HUES48 (cell line): ENCODE measurements around the gene NFYA.

Experiments
- H3K27ac ChIP-seq: one replicate; pipeline ENCODE4 v1.7.0; 2013; ENCODE audit warnings: low read depth, low read length, inconsistent platforms
- H3K27me3 ChIP-seq: 2 replicates; pipeline ENCODE4 v1.6.1; 2013; ENCODE audit warnings: mild to moderate bottlenecking, low read length; ENCODE audit not compliant: control insufficient read depth, insufficient read depth
- H3K36me3 ChIP-seq: 2 replicates; pipeline ENCODE4 v1.6.1; 2013; ENCODE audit warnings: low read length; ENCODE audit not compliant: control insufficient read depth, insufficient read depth
- H3K4me1 ChIP-seq: 2 replicates; pipeline ENCODE4 v1.6.1; 2013; ENCODE audit warnings: mild to moderate bottlenecking, low read length; ENCODE audit not compliant: control insufficient read depth, insufficient read depth
- H3K4me3 ChIP-seq: 2 replicates; pipeline ENCODE4 v1.5.1; 2013; ENCODE audit warnings: mild to moderate bottlenecking, low read depth, low read length
- H3K9ac ChIP-seq: 2 replicates; pipeline ENCODE4 v1.6.1; 2013; ENCODE audit warnings: mild to moderate bottlenecking, low read depth, low read length, moderate library complexity
- H3K9me3 ChIP-seq: 2 replicates; pipeline ENCODE4 v1.6.1; 2013; ENCODE audit warnings: low read length; ENCODE audit not compliant: control insufficient read depth, insufficient read depth

The NFYA gene

DNA sequence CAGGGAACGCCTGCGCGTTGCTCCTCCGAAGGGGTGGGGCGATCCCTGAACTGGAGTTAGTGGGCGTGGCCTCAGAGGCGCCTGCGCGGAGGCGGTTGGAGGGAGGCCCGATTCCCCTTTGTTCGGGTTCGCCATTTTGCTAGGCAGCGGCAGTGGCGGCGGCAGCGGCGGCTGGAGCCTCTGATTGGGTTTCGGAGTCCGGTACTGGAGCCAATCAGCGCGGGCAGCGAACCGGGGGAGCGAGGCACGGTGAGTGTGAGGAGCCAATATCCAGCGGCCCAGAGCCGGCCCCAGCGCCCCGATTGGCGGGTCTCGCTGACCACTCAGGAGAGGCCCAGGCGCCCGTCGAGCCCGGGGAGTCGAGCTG lies at the start of gene NFYA:
Gene NFYA, plus strand, starts transcription at position 139 of the 367 bp plus-strand sequence. CDS start 6,116 bp downstream, outside the sequence.
- H3K9ac ChIP-seq = peak within 1 kb of the TSS; percentile 92
- no peaks in the 10 kb centered on the region for H3K27me3 ChIP-seq
- peaks cover 31% of the 10 kb centered on the region for H3K4me1 ChIP-seq
- no peaks in the 10 kb centered on the region for H3K9me3 ChIP-seq
- H3K4me3 ChIP-seq = peak within 1 kb of the TSS; percentile 86
- H3K36me3 ChIP-seq = peaks cover 30% of the 10 kb centered on the region
- peak within 1 kb of the TSS; percentile 99 for H3K27ac ChIP-seq

DNA sequence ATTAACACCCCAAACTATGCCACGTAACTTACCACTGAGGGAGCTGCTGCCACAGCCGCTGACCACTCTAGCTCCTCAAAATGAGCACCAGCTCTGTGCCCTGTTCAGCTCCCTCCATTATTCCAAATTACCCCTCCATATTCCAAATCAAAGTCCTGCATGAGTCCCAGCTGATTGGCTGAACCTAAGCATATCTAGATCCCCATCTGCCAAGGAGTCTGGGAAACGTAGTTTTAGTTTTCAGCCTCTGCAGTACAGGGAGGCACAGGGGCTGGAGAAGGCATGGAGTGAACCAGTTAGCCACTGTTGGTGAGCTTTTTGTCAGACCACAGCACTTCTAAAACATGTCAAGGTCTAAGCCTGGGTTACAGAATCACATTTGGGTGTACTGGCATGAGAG lies 49.7 kb upstream of the NFYA start:
- H3K4me1 ChIP-seq = peaks cover 9% of the 10 kb centered on the region
- H3K9ac ChIP-seq = no peak overlapping the region
- H3K4me3 ChIP-seq = no peak overlapping the region
- no peaks in the 10 kb centered on the region for H3K27me3 ChIP-seq
- no peaks in the 10 kb centered on the region for H3K36me3 ChIP-seq
- H3K9me3 ChIP-seq = no peaks in the 10 kb centered on the region
- H3K27ac ChIP-seq = no peak overlapping the region

- no peaks in the 10 kb centered on the region for H3K27me3 ChIP-seq
- H3K36me3 ChIP-seq = no peaks in the 10 kb centered on the region
- H3K9ac ChIP-seq = no peak overlapping the region
- no peak overlapping the region for H3K4me3 ChIP-seq
- no peaks in the 10 kb centered on the region for H3K9me3 ChIP-seq
- peaks cover 19% of the 10 kb centered on the region for H3K4me1 ChIP-seq
- H3K27ac ChIP-seq = no peak overlapping the region
These were observed 46.7 kb upstream of the NFYA start for GRCh38 chr6:41025966-41026530.

GRCh38 chr6:41027241-41027640 lies 45.5 kb upstream of the NFYA start:
- H3K9me3 ChIP-seq = no peaks in the 10 kb centered on the region
- peak overlapping the region; percentile 72 for H3K4me3 ChIP-seq
- no peak overlapping the region for H3K27ac ChIP-seq
- H3K4me1 ChIP-seq = peaks cover 19% of the 10 kb centered on the region
- H3K27me3 ChIP-seq = no peaks in the 10 kb centered on the region
- H3K36me3 ChIP-seq = no peaks in the 10 kb centered on the region
- H3K9ac ChIP-seq = peak overlapping the region; percentile 51

DNA sequence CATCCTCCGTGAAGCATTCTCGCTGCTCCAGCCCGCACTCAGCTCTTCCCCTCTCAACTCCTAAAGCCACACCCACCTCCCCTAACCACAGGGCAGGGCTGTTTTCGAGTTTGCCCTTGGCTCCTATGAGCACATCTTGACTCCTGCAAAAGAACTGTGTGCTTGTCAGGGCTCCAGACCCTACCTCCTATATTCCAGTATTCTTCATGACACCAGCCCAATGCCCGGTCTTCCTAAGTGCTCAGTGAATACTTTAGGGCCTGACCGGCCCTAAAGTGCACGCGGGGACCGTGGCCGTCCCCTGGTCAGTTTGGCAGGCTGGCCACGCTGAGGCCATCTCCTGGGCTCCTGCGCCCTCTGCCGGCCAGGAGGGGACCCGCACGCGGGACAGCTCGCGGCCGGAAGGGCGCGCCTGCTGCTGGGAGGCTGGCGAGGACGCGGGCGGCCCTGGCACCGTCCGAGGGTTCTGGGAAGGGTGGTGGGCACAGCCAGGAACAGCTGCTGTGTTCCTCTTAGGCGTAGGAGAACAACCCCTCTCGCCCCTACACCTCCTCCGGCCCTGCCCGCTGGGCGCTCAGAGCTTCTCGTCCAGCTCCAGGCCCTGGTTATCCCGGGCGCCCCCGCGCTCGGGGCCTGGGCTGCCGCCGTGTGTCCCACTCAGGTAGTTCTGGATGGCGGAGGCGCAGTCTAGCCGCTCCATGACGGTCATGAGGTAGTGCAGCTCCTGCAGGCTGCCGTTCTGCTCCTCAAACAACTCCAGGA lies 44.8 kb upstream of the NFYA start:
- Histone ChIP-seq H3K36me3 (no peaks in the 10 kb centered on the region), H3K27ac (peak overlapping the region; percentile 11), H3K9me3 (no peaks in the 10 kb centered on the region), H3K4me1 (peaks cover 19% of the 10 kb centered on the region), H3K9ac (peak overlapping the region; percentile 67), H3K4me3 (peak overlapping the region; percentile 72), H3K27me3 (no peaks in the 10 kb centered on the region)

GRCh38 chr6:41028561-41029412 lies 44.0 kb upstream of the NFYA start:
- peak overlapping the region; percentile 67 for H3K9ac ChIP-seq
- peak overlapping the region; percentile 72 for H3K4me3 ChIP-seq
- H3K4me1 ChIP-seq = peaks cover 19% of the 10 kb centered on the region
- H3K9me3 ChIP-seq = no peaks in the 10 kb centered on the region
- H3K27me3 ChIP-seq = no peaks in the 10 kb centered on the region
- no peaks in the 10 kb centered on the region for H3K36me3 ChIP-seq
- peak overlapping the region; percentile 11 for H3K27ac ChIP-seq

- no peaks in the 10 kb centered on the region for H3K9me3 ChIP-seq
- H3K9ac ChIP-seq = no peak overlapping the region
- H3K27ac ChIP-seq = no peak overlapping the region
- H3K4me1 ChIP-seq = peaks cover 10% of the 10 kb centered on the region
- H3K36me3 ChIP-seq = no peaks in the 10 kb centered on the region
- no peak overlapping the region for H3K4me3 ChIP-seq
- no peaks in the 10 kb centered on the region for H3K27me3 ChIP-seq
These were observed 39.9 kb upstream of the NFYA start for GRCh38 chr6:41032830-41033229.

DNA sequence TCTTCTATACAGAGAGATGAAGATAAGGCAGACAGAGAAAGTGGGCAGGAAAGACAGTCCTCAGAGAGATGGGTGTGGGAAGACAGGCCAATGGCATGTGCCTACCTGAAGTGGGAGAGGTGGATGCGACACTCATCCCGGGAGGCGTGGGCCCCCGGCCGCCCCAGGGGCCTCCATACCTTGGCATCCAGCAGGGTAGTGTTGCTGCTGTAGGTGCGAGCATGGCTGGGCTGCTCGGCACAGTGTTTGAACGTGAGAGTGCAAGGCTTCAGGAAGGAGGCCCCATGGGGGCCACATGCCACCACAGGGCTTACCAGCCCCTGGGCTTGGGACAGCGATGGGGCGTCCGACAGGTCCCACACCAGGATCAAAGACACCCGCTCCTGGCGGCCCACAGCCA lies 39.0 kb upstream of the NFYA start:
- Histone ChIP-seq H3K27ac (no peak overlapping the region), H3K4me3 (no peak overlapping the region), H3K9ac (no peak overlapping the region), H3K36me3 (no peaks in the 10 kb centered on the region), H3K4me1 (peaks cover 5% of the 10 kb centered on the region), H3K9me3 (no peaks in the 10 kb centered on the region), H3K27me3 (no peaks in the 10 kb centered on the region)

DNA sequence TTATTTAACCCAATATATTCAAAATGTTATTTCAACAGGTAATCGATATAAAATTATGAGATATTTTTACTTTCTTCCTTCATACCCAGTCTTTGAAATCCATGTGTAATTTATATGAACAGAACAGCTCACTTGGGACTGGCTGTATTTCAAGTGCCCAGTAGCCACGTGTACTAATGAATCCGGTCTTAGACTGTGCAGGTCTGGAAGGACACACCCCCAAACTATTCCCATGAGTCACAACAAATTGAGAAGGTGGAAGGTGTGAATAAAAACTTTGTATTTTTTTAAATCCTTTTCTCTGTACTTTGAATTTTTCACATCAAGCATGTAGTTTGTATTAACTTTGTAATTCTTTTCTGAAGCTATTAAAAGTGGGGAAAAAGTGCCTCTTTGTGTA lies 36.6 kb upstream of the NFYA start:
- H3K27ac ChIP-seq = no peak overlapping the region
- H3K36me3 ChIP-seq = no peaks in the 10 kb centered on the region

DNA sequence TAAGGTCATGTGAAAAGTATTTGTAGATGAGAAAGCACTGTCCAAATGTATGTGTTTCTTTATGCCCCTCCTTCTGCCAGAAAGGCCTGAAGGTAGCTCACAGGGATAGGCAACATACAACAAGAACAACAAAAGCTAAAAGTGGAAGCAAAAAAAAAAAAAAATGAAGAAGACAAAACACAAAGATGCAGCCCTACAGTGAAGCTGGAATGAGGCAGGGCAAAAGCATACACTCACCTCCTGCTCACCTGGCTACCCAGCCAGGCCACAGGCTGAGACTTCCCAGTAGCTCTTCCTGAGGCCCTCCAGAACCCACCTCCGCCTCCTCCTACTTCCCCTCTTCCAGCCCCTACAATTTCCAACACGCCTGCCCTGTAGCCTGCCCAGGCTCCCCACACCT lies 36.2 kb upstream of the NFYA start:
- Histone ChIP-seq H3K4me1 (peaks cover 6% of the 10 kb centered on the region; the same call in 1 of the 2 replicates), H3K27ac (no peak overlapping the region), H3K36me3 (no peaks in the 10 kb centered on the region)

More for the DNA sequence above, 36.6 kb upstream of the NFYA start:
- Histone ChIP-seq H3K4me1 (peaks cover 6% of the 10 kb centered on the region; the same call in 1 of the 2 replicates), H3K4me3 (no peak overlapping the region), H3K27me3 (no peaks in the 10 kb centered on the region), H3K9me3 (no peaks in the 10 kb centered on the region), H3K9ac (no peak overlapping the region)

More for the DNA sequence above, 36.2 kb upstream of the NFYA start:
- no peak overlapping the region for H3K9ac ChIP-seq
- no peaks in the 10 kb centered on the region for H3K27me3 ChIP-seq
- no peak overlapping the region for H3K4me3 ChIP-seq
- no peaks in the 10 kb centered on the region for H3K9me3 ChIP-seq
